ENCODE data around the gene ENTPD1. TPM values are rescaled to one million over a fixed set of nuclear protein-coding genes. Genes with fewer than 3 reads are reported as not detected.
"Not testable (repeated sequence)": the region's sequence is repeated elsewhere in the genome, so short reads cannot be mapped to it uniquely, and the experiment has no call there.

Gene ENTPD1
- total RNA-seq, 1 donor from 2014 or later: 1.5 TPM

- H3K9me3 Mint-ChIP-seq (ENCODE audit: unreplicated experiment): no peaks in the 10 kb centered on the region
- H3K4me1 Mint-ChIP-seq (ENCODE audit: unreplicated experiment): no peaks in the 10 kb centered on the region
- H3K4me3 Mint-ChIP-seq (ENCODE audit: unreplicated experiment): no peak overlapping the region
- no peak for TF ChIP-seq CTCF (IDR thresholded peaks at IDR 0.05)
- no peaks in the 10 kb centered on the region for H3K36me3 Mint-ChIP-seq (ENCODE audit: unreplicated experiment)
- H3K27me3 Mint-ChIP-seq (ENCODE audit: unreplicated experiment): peaks cover 2% of the 10 kb centered on the region
- DNase-seq (ENCODE audit: extremely low spot score, unreplicated experiment): no peak
- H3K27ac Mint-ChIP-seq (ENCODE audit: unreplicated experiment): no peak overlapping the region
Observed at GRCh38 chr10:95716866-95717265, 39.1 kb upstream of the ENTPD1 start.

DNA sequence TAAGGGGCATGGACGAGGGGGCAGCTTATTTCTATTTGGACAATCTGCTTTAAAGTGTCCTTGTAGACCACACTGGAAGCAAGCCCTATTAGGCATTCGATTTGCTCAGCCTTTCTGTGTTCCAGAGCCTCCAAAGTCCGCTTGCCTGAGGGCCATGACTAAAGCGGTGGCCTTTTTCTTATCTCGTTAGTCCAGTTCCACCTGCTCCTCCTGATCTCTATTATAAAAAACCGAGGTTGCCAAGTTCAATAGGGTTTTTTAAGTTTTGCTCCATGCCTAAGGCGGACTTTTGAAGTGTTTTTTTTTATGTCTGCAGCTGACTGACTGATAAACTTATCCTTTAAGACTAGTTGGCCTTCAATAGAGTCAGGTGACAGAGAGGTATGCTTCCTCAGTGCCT is 35.2 kb upstream of the ENTPD1 start:
- H3K4me1 Mint-ChIP-seq (ENCODE audit: unreplicated experiment); H3K4me3 Mint-ChIP-seq (ENCODE audit: unreplicated experiment); H3K27ac Mint-ChIP-seq (ENCODE audit: unreplicated experiment); DNase-seq (ENCODE audit: extremely low spot score, unreplicated experiment); H3K27me3 Mint-ChIP-seq (ENCODE audit: unreplicated experiment); H3K36me3 Mint-ChIP-seq (ENCODE audit: unreplicated experiment); H3K9me3 Mint-ChIP-seq (ENCODE audit: unreplicated experiment): not testable (repeated sequence)

DNA sequence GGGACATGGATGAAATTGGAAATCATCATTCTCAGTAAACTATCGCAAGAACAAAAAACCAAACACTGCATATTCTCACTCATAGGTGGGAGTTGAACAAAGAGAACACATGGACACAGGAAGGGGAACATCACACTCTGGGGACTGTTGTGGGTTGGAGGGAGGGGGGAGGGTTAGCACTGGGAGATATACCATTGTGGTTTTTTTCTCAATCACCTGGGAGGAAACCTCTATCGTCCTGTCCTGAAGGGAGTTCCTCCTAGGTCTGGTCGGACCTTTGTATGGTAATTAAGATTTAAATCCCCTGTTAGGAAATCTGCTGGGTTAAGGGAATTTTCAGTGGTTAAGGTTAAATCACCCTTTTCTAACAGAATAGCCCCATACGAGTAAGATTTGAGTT is 33.5 kb upstream of the ENTPD1 start:
- not testable (repeated sequence) for H3K9me3 Mint-ChIP-seq (ENCODE audit: unreplicated experiment); H3K4me3 Mint-ChIP-seq (ENCODE audit: unreplicated experiment); H3K36me3 Mint-ChIP-seq (ENCODE audit: unreplicated experiment); H3K4me1 Mint-ChIP-seq (ENCODE audit: unreplicated experiment); H3K27me3 Mint-ChIP-seq (ENCODE audit: unreplicated experiment); DNase-seq (ENCODE audit: extremely low spot score, unreplicated experiment); H3K27ac Mint-ChIP-seq (ENCODE audit: unreplicated experiment)

- no peak for DNase-seq (ENCODE audit: extremely low spot score, unreplicated experiment)
- Mint-ChIP-seq H3K4me1 (ENCODE audit: unreplicated experiment) (no peaks in the 10 kb centered on the region), H3K4me3 (ENCODE audit: unreplicated experiment) (no peak overlapping the region), H3K27me3 (ENCODE audit: unreplicated experiment) (peaks cover 22% of the 10 kb centered on the region), H3K27ac (ENCODE audit: unreplicated experiment) (no peak overlapping the region), H3K36me3 (ENCODE audit: unreplicated experiment) (no peaks in the 10 kb centered on the region), H3K9me3 (ENCODE audit: unreplicated experiment) (peaks cover 9% of the 10 kb centered on the region)
- no peak for TF ChIP-seq CTCF (IDR thresholded peaks at IDR 0.05)
Observed at GRCh38 chr10:95728526-95728925, 27.4 kb upstream of the ENTPD1 start.

DNA sequence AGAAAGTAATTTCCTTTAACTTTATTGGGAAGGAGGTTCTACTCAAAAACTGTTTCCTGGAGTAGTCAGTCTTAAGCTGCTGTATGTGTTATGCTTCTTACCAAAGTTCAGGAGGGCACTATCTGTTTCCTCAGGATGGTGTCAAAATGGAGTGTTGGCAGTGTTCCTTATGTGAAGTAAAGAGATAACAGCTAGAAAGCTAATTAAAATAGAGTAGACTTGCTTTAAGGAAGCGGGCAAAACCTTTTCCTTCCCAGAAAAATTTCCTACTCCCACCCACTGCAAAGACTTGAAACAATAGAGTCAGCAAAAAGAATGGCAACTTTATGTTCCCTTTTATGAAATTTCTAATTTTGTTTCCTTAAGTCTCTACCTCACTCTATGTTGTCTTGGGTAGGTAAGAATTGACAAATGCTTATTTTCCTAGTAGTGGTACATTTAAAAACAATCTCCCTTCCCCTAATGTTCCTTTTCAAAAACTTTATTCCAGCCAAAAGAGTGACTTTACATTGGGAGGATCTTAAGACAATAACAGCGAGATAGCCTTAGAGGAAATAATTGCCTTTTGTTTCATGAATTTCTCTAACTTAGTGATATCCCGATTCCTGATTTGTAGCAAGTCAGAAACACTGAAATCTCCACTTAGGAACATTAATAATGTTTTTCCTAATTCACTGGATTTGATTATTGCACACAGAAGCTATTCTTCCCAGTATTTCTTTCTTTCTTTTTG is 26.5 kb upstream of the ENTPD1 start:
- Mint-ChIP-seq H3K4me1 (ENCODE audit: unreplicated experiment) (no peaks in the 10 kb centered on the region), H3K27ac (ENCODE audit: unreplicated experiment) (no peak overlapping the region), H3K9me3 (ENCODE audit: unreplicated experiment) (peaks cover 17% of the 10 kb centered on the region), H3K4me3 (ENCODE audit: unreplicated experiment) (no peak overlapping the region), H3K27me3 (ENCODE audit: unreplicated experiment) (peaks cover 22% of the 10 kb centered on the region), H3K36me3 (ENCODE audit: unreplicated experiment) (no peaks in the 10 kb centered on the region)
- no peak for DNase-seq (ENCODE audit: extremely low spot score, unreplicated experiment)
- no peak for TF ChIP-seq CTCF (IDR thresholded peaks at IDR 0.05)

- Mint-ChIP-seq H3K9me3 (ENCODE audit: unreplicated experiment) (peaks cover 13% of the 10 kb centered on the region), H3K4me1 (ENCODE audit: unreplicated experiment) (no peaks in the 10 kb centered on the region), H3K36me3 (ENCODE audit: unreplicated experiment) (no peaks in the 10 kb centered on the region), H3K27ac (ENCODE audit: unreplicated experiment) (no peak overlapping the region), H3K4me3 (ENCODE audit: unreplicated experiment) (no peak overlapping the region), H3K27me3 (ENCODE audit: unreplicated experiment) (peaks cover 22% of the 10 kb centered on the region)
- no peak for DNase-seq (ENCODE audit: extremely low spot score, unreplicated experiment)
- no peak for TF ChIP-seq CTCF (IDR thresholded peaks at IDR 0.05)
Observed at GRCh38 chr10:95730233-95730632, 25.7 kb upstream of the ENTPD1 start.

GRCh38 chr10:95732907-95733306 is 23.1 kb upstream of the ENTPD1 start:
- DNase-seq (ENCODE audit: extremely low spot score, unreplicated experiment); H3K4me3 Mint-ChIP-seq (ENCODE audit: unreplicated experiment); H3K36me3 Mint-ChIP-seq (ENCODE audit: unreplicated experiment); H3K4me1 Mint-ChIP-seq (ENCODE audit: unreplicated experiment); H3K27ac Mint-ChIP-seq (ENCODE audit: unreplicated experiment): not testable (repeated sequence)
- peaks cover 13% of the 10 kb centered on the region for H3K9me3 Mint-ChIP-seq (ENCODE audit: unreplicated experiment)
- peaks cover 15% of the 10 kb centered on the region for H3K27me3 Mint-ChIP-seq (ENCODE audit: unreplicated experiment)

All from osteocyte (in vitro differentiated cells).